Spleen (tissue), 11 donors: ENCODE data around the gene ANO2. TPM values are rescaled to one million over a fixed set of nuclear protein-coding genes. Genes with fewer than 3 reads are reported as not detected.

Experiments used
- DNase-seq: peaks from one replicate; pipeline ENCODE4 v3.0.0-alpha.2; 2020
- H3K27ac ChIP-seq, 8 donors: fragments of 200-600 bp; sonication (generic) in 7 of 8; 1 replicate in 4 of 8; 2 replicates in 4 of 8; pipeline versions ENCODE4 v1.5.0 to v1.8.0; 2016 to 2021; ENCODE audit warnings: inconsistent platforms in 4 of 8, mild to moderate bottlenecking in 4 of 8, moderate library complexity in 1 of 8
- H3K27me3 ChIP-seq, 7 donors: fragments of 200-600 bp; sonication (generic) in 6 of 7; replicated peaks in 1 of 7; 1 replicate in 4 of 7; 2 replicates in 3 of 7; pipeline versions ENCODE4 v1.5.0 to v1.8.0; 2016 to 2021; ENCODE audit warnings: inconsistent platforms in 3 of 7, mild to moderate bottlenecking in 1 of 7
- H3K36me3 ChIP-seq, 6 donors: fragments of 200-600 bp; sonication (generic) in 5 of 6; 1 replicate in 4 of 6; 2 replicates in 2 of 6; pipeline versions ENCODE4 v1.5.0 to v1.8.0; 2016 to 2021; ENCODE audit warnings: inconsistent platforms in 2 of 6
- H3K4me1 ChIP-seq, 6 donors: fragments of 200-600 bp; sonication (generic) in 5 of 6; 1 replicate in 3 of 6; 2 replicates in 3 of 6; pipeline versions ENCODE4 v1.5.0 to v1.8.0; 2016 to 2021; ENCODE audit warnings: inconsistent platforms in 3 of 6
- H3K4me3 ChIP-seq, 8 donors: fragments of 200-600 bp; sonication (generic) in 7 of 8; 1 replicate in 4 of 8; 2 replicates in 4 of 8; pipeline versions ENCODE4 v1.5.0 to v1.8.0; 2016 to 2021; ENCODE audit warnings: inconsistent platforms in 4 of 8, mild to moderate bottlenecking in 4 of 8, moderate library complexity in 2 of 8
- H3K9me3 ChIP-seq, 8 donors: fragments of 200-600 bp; sonication (generic) in 7 of 8; 1 replicate in 4 of 8; 2 replicates in 4 of 8; pipeline versions ENCODE4 v1.5.0 to v1.8.0; 2016 to 2021; ENCODE audit warnings: inconsistent platforms in 4 of 8
- POLR2A ChIP-seq, 3 donors: fragments of 450-650 bp; IDR thresholded peaks; one replicate each; pipeline ENCODE4 v1.5.1; 2017; ENCODE audit warnings: antibody characterized with exemption in 3 of 3, mild to moderate bottlenecking in 1 of 3
- POLR2AphosphoS5 ChIP-seq, 3 donors: sonication (generic); formaldehyde crosslinking; IDR thresholded peaks; one replicate each; pipeline ENCODE4 v1.5.1; 2017; ENCODE audit warnings: antibody characterized with exemption in 3 of 3
- WGBS, 5 donors: extraction: QIAGEN DNeasy Blood & Tissue Kit in 3 of 5; methylation state at CpG; one replicate each; pipeline versions ENCODE4 v1.1.5 to v1.1.7; 2013 to 2018; 5-methylcytosine and 5-hydroxymethylcytosine counted together
- intact Hi-C: fragments of 100-400 bp; cut with DNase I; formaldehyde crosslinking; loops from one replicate; pipeline ENCODE4 v1.15.0; 2023; ENCODE audit warnings: low total_unique reads
- polyA plus RNA-seq, 3 donors: library from polyadenylated mRNA; stranded (reverse); fragments of 200-250 nt; gene quantifications; one replicate each; pipeline ENCODE4 v1.2.1, GENCODE V29; 2013
- total RNA-seq, 7 donors: library from RNA; depleted of rRNA in 3 of 7; stranded (reverse); fragments of >200 nt in 3 of 7; fragmentation: NEBNext Ultra II Directional in 4 of 7; extraction: Animal tissue kit (Norgen Biotek cat#: 25700) in 4 of 7; gene quantifications; one replicate each; pipeline versions ENCODE4 v1.1.0 to v1.2.1, GENCODE V29; 2016 to 2021
- TF ChIP-seq, protein P1 (sequence below), 11 experiments: fragments of 200-600 bp in 7 of 11; fragments of 450-650 bp in 4 of 11; sonication (generic) in 4 of 11; IDR thresholded peaks in 8 of 11; conservative IDR thresholded peaks in 3 of 11; 1 replicate in 7 of 11; 2 replicates in 4 of 11; pipeline versions ENCODE4 v1.4.0 to v1.8.0; 2016 to 2021; ENCODE audit warnings: antibody characterized with exemption in 11 of 11, inconsistent platforms in 4 of 11, mild to moderate bottlenecking in 1 of 11
- donor health status: healthy with polysubstance abuse.
- donor health status: DM: no; HTN: no; CAD: no; lungs with moderate emphysema.
- donor health status: DM: no; HTN: no; CAD: no.
- donor health status: Bipolar disorder and iron deficiency.
- donor health status: healthy.
- donor health status: DM: no; HTN: no; CAD: no.
- donor health status: DM: yes; HTN: yes; CAD: no.

Gene ANO2
- total and polyA plus RNA-seq, 10 donors: 1.1 to 35.1 (median 14.2) TPM

- WGBS, 5 donors: 74 to 81% (median 78%) methylated on average over 4 of the region's 4 CpGs
These were observed 72.3 kb downstream of the ANO2 start for GRCh38 chr12:5872745-5873144.

GRCh38 chr12:5871741-5872140, 73.3 kb downstream of the ANO2 start:
- intact Hi-C loops: no loop called here
- TF ChIP-seq, protein P1, sequence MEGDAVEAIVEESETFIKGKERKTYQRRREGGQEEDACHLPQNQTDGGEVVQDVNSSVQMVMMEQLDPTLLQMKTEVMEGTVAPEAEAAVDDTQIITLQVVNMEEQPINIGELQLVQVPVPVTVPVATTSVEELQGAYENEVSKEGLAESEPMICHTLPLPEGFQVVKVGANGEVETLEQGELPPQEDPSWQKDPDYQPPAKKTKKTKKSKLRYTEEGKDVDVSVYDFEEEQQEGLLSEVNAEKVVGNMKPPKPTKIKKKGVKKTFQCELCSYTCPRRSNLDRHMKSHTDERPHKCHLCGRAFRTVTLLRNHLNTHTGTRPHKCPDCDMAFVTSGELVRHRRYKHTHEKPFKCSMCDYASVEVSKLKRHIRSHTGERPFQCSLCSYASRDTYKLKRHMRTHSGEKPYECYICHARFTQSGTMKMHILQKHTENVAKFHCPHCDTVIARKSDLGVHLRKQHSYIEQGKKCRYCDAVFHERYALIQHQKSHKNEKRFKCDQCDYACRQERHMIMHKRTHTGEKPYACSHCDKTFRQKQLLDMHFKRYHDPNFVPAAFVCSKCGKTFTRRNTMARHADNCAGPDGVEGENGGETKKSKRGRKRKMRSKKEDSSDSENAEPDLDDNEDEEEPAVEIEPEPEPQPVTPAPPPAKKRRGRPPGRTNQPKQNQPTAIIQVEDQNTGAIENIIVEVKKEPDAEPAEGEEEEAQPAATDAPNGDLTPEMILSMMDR (IDR thresholded peaks at IDR 0.05 in 8 of 11, conservative IDR thresholded peaks at IDR 0.05 in 3 of 11): no peak
- no peak for TF ChIP-seq POLR2AphosphoS5 (IDR thresholded peaks at IDR 0.05)
- no peak for TF ChIP-seq POLR2A (IDR thresholded peaks at IDR 0.05)
- Histone ChIP-seq H3K27ac (no peak overlapping the region), H3K36me3 (no peaks in the 10 kb centered on the region), H3K4me3 (no peak overlapping the region), H3K9me3 (no peaks in the 10 kb centered on the region), H3K4me1 (no peaks in the 10 kb centered on the region), H3K27me3 (peaks cover 0 to 22% (median 0%) of the 10 kb centered on the region in 7 donors)
- no peak for DNase-seq
- 75 to 91% (median 83%) methylated on average over 1 of the region's 1 CpG for WGBS, 5 donors

More at GRCh38 chr12:5872745-5873144, 72.3 kb downstream of the ANO2 start:
- no peak for DNase-seq
- TF ChIP-seq, protein P1 (IDR thresholded peaks at IDR 0.05 in 8 of 11, conservative IDR thresholded peaks at IDR 0.05 in 3 of 11): no peak
- TF ChIP-seq POLR2AphosphoS5 (IDR thresholded peaks at IDR 0.05) (no peak), POLR2A (IDR thresholded peaks at IDR 0.05) (no peak)
- Histone ChIP-seq H3K4me1 (no peaks in the 10 kb centered on the region), H3K27ac (no peak overlapping the region), H3K36me3 (no peaks in the 10 kb centered on the region), H3K9me3 (no peaks in the 10 kb centered on the region), H3K27me3 (peaks cover 0 to 27% (median 0%) of the 10 kb centered on the region in 7 donors), H3K4me3 (no peak overlapping the region)
- intact Hi-C loops: no loop called here

DNA sequence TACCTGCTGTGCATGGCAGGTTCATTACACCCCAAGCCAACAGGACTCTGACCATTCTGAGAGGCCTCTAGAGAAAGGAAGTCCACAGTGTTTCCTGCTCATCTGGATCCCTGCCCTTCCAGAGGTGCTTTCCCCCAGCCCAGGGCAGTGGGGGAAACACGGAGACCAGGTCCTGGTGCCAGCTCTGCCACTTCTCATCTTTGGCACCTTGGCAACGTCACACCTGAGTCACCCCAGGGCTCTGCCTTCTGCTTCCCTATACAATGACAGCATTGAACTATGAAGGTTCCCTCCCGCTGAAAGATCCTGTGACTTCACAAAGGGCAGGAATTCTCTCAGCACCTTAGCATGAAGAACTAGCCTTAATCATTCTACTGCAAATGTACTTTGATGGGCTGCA, 74.9 kb downstream of the ANO2 start:
- Histone ChIP-seq H3K4me1 (no peaks in the 10 kb centered on the region), H3K9me3 (no peaks in the 10 kb centered on the region), H3K36me3 (no peaks in the 10 kb centered on the region), H3K27me3 (peaks cover 0 to 16% (median 0%) of the 10 kb centered on the region in 7 donors), H3K4me3 (no peak overlapping the region), H3K27ac (no peak overlapping the region)
- TF ChIP-seq POLR2A (IDR thresholded peaks at IDR 0.05) (no peak), POLR2AphosphoS5 (IDR thresholded peaks at IDR 0.05) (no peak)
- TF ChIP-seq, protein P1 (IDR thresholded peaks at IDR 0.05 in 8 of 11, conservative IDR thresholded peaks at IDR 0.05 in 3 of 11): no peak
- 73 to 94% (median 78%) methylated on average over 3 of the region's 3 CpGs for WGBS, 5 donors
- intact Hi-C loops: no loop called here
- DNase-seq: no peak

GRCh38 chr12:5868625-5869295, 76.3 kb downstream of the ANO2 start:
- Histone ChIP-seq H3K4me1 (no peaks in the 10 kb centered on the region), H3K27me3 (peaks cover 0 to 6% (median 0%) of the 10 kb centered on the region in 7 donors), H3K9me3 (no peaks in the 10 kb centered on the region), H3K4me3 (no peak overlapping the region), H3K36me3 (no peaks in the 10 kb centered on the region), H3K27ac (no peak overlapping the region)
- TF ChIP-seq, protein P1 (IDR thresholded peaks at IDR 0.05 in 8 of 11, conservative IDR thresholded peaks at IDR 0.05 in 3 of 11): no peak
- TF ChIP-seq POLR2A (IDR thresholded peaks at IDR 0.05): no peak
- TF ChIP-seq POLR2AphosphoS5 (IDR thresholded peaks at IDR 0.05): no peak
- 71 to 83% (median 80%) methylated on average over 10 of the region's 10 CpGs for WGBS, 5 donors
- DNase-seq: no peak
- intact Hi-C loops: no loop called here
